DOHH2 (cell line): ENCODE data around the gene TUBB1.

Experiments
- H3F3A ChIP-seq: fragments of 200-600 bp; sonication (generic), shearing (Covaris generic); 2 replicates; pipeline ENCODE4 v1.6.0; 2016; ENCODE audit warnings: antibody characterized with exemption, mild to moderate bottlenecking; ENCODE audit not compliant: control insufficient read depth, insufficient read depth
- H3K27ac ChIP-seq: fragments of 200-600 bp; sonication (generic); 2 replicates; pipeline ENCODE4 v1.5.1; 2014; ENCODE audit warnings: low read depth, mild to moderate bottlenecking, low read length, moderate library complexity
- H3K27me3 ChIP-seq: fragments of 200-600 bp; sonication (generic); 2 replicates; pipeline ENCODE4 v1.6.1; 2014; ENCODE audit warnings: mild to moderate bottlenecking, low read length, mixed read lengths; ENCODE audit not compliant: control insufficient read depth
- H3K36me3 ChIP-seq: fragments of 200-600 bp; sonication (generic); 2 replicates; pipeline ENCODE4 v1.6.1; 2014; ENCODE audit warnings: mild to moderate bottlenecking, low read length, moderate library complexity, mixed read lengths; ENCODE audit not compliant: control insufficient read depth
- H3K4me1 ChIP-seq: fragments of 200-600 bp; sonication (generic); 2 replicates; pipeline ENCODE4 v1.6.1; 2014; ENCODE audit warnings: mild to moderate bottlenecking, low read length, mixed read lengths; ENCODE audit not compliant: control insufficient read depth
- H3K4me2 ChIP-seq: fragments of 200-600 bp; sonication (generic); 2 replicates; pipeline ENCODE4 v1.6.0; 2014; ENCODE audit warnings: mild to moderate bottlenecking, low read length, moderate library complexity
- H3K4me3 ChIP-seq: fragments of 200-600 bp; sonication (generic); 2 replicates; pipeline ENCODE4 v1.5.1; 2014; ENCODE audit warnings: mild to moderate bottlenecking, low read length, mixed read lengths
- H3K79me2 ChIP-seq: fragments of 200-600 bp; sonication (generic); 2 replicates; pipeline ENCODE4 v1.6.1; 2014; ENCODE audit warnings: mild to moderate bottlenecking, low read length, mixed read lengths; ENCODE audit not compliant: control insufficient read depth
- H3K9me2 ChIP-seq: fragments of 200-600 bp; sonication (generic); replicated peaks from 2 replicates; pipeline ENCODE4 v1.6.1; 2014; ENCODE audit warnings: mild to moderate bottlenecking, low read length, mixed read lengths; ENCODE audit not compliant: control insufficient read depth
- H3K9me3 ChIP-seq: fragments of 200-600 bp; sonication (generic); 2 replicates; pipeline ENCODE4 v1.6.1; 2014; ENCODE audit warnings: antibody characterized with exemption, low read length, mixed read lengths; ENCODE audit not compliant: control insufficient read depth, insufficient read depth
- H4K20me1 ChIP-seq: fragments of 200-600 bp; sonication (generic); 2 replicates; pipeline ENCODE4 v1.6.0; 2014; ENCODE audit warnings: low read depth, mild to moderate bottlenecking, antibody characterized with exemption, low read length, moderate library complexity; ENCODE audit not compliant: control insufficient read depth, insufficient read depth
- EZH2phosphoT487 ChIP-seq: fragments of 200-600 bp; sonication (generic); IDR thresholded peaks from 2 replicates; pipeline ENCODE4 v1.6.1; 2017; ENCODE audit warnings: borderline replicate concordance, mild to moderate bottlenecking, antibody characterized with exemption, low read length, moderate library complexity, mixed read lengths
- TF ChIP-seq, protein P1 (sequence below): fragments of 200-600 bp; sonication (generic); IDR thresholded peaks from one replicate; pipeline ENCODE4 v1.5.1; 2014; ENCODE audit warnings: antibody characterized with exemption, mild to moderate bottlenecking, low read depth, low read length; ENCODE audit not compliant: poor library complexity, severe bottlenecking

TUBB1 gene

DNA sequence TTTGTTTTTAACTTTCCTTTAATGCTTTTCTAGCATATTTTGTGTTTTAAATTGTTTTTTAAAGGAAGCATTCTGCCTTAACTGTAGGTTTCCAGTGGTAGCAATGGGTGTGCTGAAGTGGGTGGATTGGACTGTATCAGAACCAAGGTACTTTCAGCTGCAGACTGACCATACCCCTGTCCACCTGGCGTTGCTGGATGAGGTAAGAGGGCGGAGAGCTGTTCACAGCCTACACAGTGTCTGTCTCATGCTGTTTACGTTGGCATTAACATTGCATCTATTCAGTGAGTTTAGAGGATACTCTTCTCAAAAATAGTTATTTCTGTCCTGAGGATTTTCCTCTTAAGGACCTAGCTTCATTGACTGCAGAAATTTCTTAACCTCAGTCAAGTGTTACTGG is 26.3 kb upstream of the TUBB1 start:
- Histone ChIP-seq H3F3A (peaks cover 41% of the 10 kb centered on the region), H3K4me1 (peaks cover 19% of the 10 kb centered on the region), H3K4me2 (no peak overlapping the region), H3K27ac (no peak overlapping the region), H3K9me2 (no peaks in the 10 kb centered on the region), H4K20me1 (no peaks in the 10 kb centered on the region; the same call in 1 of the 2 replicates), H3K79me2 (peaks cover 11% of the 10 kb centered on the region), H3K9me3 (no peaks in the 10 kb centered on the region), H3K4me3 (no peak overlapping the region), H3K36me3 (peaks cover 99% of the 10 kb centered on the region), H3K27me3 (no peaks in the 10 kb centered on the region)
- TF ChIP-seq, protein P1, sequence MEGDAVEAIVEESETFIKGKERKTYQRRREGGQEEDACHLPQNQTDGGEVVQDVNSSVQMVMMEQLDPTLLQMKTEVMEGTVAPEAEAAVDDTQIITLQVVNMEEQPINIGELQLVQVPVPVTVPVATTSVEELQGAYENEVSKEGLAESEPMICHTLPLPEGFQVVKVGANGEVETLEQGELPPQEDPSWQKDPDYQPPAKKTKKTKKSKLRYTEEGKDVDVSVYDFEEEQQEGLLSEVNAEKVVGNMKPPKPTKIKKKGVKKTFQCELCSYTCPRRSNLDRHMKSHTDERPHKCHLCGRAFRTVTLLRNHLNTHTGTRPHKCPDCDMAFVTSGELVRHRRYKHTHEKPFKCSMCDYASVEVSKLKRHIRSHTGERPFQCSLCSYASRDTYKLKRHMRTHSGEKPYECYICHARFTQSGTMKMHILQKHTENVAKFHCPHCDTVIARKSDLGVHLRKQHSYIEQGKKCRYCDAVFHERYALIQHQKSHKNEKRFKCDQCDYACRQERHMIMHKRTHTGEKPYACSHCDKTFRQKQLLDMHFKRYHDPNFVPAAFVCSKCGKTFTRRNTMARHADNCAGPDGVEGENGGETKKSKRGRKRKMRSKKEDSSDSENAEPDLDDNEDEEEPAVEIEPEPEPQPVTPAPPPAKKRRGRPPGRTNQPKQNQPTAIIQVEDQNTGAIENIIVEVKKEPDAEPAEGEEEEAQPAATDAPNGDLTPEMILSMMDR: no peak
- TF ChIP-seq EZH2phosphoT487: no peak

DNA sequence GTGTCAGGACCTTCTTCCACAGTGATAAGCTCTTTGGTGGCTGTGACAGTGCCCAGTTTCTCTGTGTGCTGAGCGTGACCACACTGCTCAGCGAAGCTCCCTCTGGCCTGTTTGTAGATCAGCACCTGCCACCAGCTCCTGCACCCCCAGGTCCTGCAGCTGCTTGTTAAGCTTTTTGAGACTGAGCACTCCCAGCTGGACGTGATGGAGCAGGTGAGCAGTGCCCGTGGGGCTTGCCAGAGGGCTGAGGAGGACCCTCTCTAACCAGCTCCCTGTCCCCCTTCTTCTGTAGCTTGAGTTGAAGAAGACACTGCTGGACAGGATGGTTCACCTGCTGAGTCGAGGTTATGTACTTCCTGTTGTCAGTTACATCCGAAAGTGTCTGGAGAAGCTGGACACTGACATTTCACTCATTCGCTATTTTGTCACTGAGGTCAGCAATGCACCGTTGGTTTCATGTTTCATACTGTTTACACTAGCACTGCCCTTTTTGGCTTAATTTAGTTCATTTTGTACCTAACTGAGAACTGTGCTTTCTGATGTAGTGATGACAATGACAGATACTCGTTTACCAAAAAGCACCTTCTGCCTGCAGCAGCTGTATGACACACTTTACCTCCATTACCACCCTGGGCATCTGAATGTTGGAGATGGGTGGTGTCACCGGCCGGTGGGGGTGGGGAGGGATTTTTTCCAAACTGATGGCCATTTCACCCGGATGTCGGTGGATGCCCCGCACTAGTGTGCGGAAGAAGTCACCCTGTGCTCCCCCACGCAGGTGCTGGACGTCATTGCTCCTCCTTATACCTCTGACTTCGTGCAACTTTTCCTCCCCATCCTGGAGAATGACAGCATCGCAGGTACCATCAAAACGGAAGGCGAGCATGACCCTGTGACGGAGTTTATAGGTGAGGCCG is 25.6 kb upstream of the TUBB1 start:
- H3K27me3 ChIP-seq: no peaks in the 10 kb centered on the region
- H3K4me3 ChIP-seq: no peak overlapping the region
- H3K9me3 ChIP-seq: no peaks in the 10 kb centered on the region
- H3K4me1 ChIP-seq: peaks cover 19% of the 10 kb centered on the region
- H4K20me1 ChIP-seq: no peaks in the 10 kb centered on the region; the same call in 1 of the 2 replicates
- no peak overlapping the region for H3K27ac ChIP-seq
- peaks cover 43% of the 10 kb centered on the region for H3F3A ChIP-seq
- TF ChIP-seq, protein P1: no peak
- TF ChIP-seq EZH2phosphoT487: no peak
- no peak overlapping the region for H3K4me2 ChIP-seq
- H3K9me2 ChIP-seq: no peaks in the 10 kb centered on the region
- peaks cover 95% of the 10 kb centered on the region for H3K36me3 ChIP-seq
- peaks cover 11% of the 10 kb centered on the region for H3K79me2 ChIP-seq

DNA sequence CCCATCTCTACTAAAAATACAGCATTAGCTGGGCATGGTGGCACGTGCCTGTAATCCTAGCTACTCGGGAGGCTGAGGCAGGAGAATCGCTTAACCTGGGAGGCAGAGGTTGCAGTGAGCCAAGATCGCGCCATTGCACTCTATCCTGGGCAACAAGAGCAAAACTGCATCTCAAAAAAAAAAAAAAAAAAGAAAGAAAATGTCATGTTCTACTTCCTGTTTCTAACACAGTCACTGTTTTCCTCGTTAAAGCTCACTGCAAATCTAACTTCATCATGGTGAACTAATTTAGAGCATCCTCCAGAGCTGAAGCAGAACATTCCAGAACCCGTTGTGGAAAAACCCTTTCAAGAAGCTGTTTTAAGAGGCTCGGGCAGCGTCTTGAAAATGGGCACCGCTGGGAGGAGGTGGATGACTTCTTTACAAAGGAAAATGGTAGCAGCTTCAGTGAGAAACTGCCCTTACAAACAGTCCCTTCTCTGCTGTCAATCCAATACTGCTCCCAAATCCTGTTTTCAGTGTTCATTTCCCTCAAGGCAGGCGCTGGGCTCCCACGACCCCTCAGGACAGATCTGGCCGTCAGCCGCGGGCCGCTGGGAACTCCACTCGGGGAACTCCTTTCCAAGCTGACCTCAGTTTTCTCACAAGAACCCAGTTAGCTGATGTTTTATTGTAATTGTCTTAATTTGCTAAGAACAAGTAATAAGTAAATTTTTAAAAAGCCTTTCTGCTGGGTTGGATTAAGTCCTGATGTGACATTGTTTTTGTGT is 24.7 kb upstream of the TUBB1 start:
- H3K9me2 ChIP-seq: no peaks in the 10 kb centered on the region
- H3K4me2 ChIP-seq: no peak overlapping the region
- peaks cover 46% of the 10 kb centered on the region for H3F3A ChIP-seq
- H3K9me3 ChIP-seq: no peaks in the 10 kb centered on the region
- TF ChIP-seq EZH2phosphoT487: no peak
- TF ChIP-seq, protein P1: no peak
- peaks cover 95% of the 10 kb centered on the region for H3K36me3 ChIP-seq
- no peaks in the 10 kb centered on the region for H3K27me3 ChIP-seq
- H4K20me1 ChIP-seq: no peaks in the 10 kb centered on the region; the same call in 1 of the 2 replicates
- peaks cover 19% of the 10 kb centered on the region for H3K4me1 ChIP-seq
- no peak overlapping the region for H3K4me3 ChIP-seq
- no peak overlapping the region for H3K27ac ChIP-seq
- H3K79me2 ChIP-seq: peaks cover 11% of the 10 kb centered on the region
